IMR-90 (cell line): ENCODE results near the gene HLA-E. TPM values are rescaled to one million over a fixed set of nuclear protein-coding genes. Genes with fewer than 3 reads are reported as not detected.

Experiments used
- ATAC-seq: fragments of 200-7000 bp; cut with Tn5 transposase; 2 replicates; pipeline ENCODE4 v1.9.1; 2020; ENCODE audit warnings: low read depth, mild to moderate bottlenecking, moderate library complexity
- BruUV-seq: library from RNA; stranded (reverse); fragments of 400-500 nt; replicated peaks from 2 replicates; lab custom pipeline; 2021; lab: Mats Ljungman, UMichigan
- CTCF ChIA-PET: fragments of 300-600 bp; formaldehyde crosslinking; extraction: SDS; loops from one replicate; lab custom pipeline; 2021; ENCODE audit warnings: antibody characterized with exemption; lab: Yijun Ruan, JAX
- POLR2A ChIA-PET: fragments of 300-600 bp; sonication (Branson Sonifier 250); formaldehyde crosslinking; loops from one replicate; lab custom pipeline; 2022; ENCODE audit warnings: antibody characterized with exemption; ENCODE audit not compliant: unreplicated experiment; lab: Charles Lee
- DNase-seq: peaks from one replicate; pipeline ENCODE4 v3.0.0; 2013
- H2AFZ ChIP-seq: replicated peaks from 2 replicates; pipeline ENCODE3; 2013; ENCODE audit warnings: low read length, mild to moderate bottlenecking; ENCODE audit not compliant: poor library complexity
- H2AK5ac ChIP-seq: 2 replicates; pipeline ENCODE4 v1.6.1; 2013; ENCODE audit warnings: low read depth, low read length, inconsistent platforms
- H2AK9ac ChIP-seq: replicated peaks from 2 replicates; pipeline ENCODE3; 2013; ENCODE audit warnings: mild to moderate bottlenecking, low read depth, low read length, moderate library complexity; ENCODE audit not compliant: poor library complexity
- H2BK120ac ChIP-seq: 2 replicates; pipeline ENCODE4 v1.6.1; 2013; ENCODE audit warnings: low read depth, low read length, inconsistent platforms
- H2BK15ac ChIP-seq: 3 replicates; pipeline ENCODE4 v1.6.1; 2013; ENCODE audit warnings: low read depth, low read length, inconsistent platforms
- H2BK20ac ChIP-seq: 2 replicates; pipeline ENCODE4 v1.6.1; 2013; ENCODE audit warnings: low read depth, mild to moderate bottlenecking, inconsistent platforms, low read length, moderate library complexity
- H2BK5ac ChIP-seq: 2 replicates; pipeline ENCODE4 v1.6.1; 2013; ENCODE audit warnings: mild to moderate bottlenecking, low read depth, low read length, inconsistent platforms; ENCODE audit not compliant: poor library complexity, severe bottlenecking
- H3K14ac ChIP-seq: replicated peaks from 2 replicates; pipeline ENCODE4 v1.6.1; 2013; ENCODE audit warnings: low read depth, low read length, inconsistent platforms
- H3K18ac ChIP-seq: 2 replicates; pipeline ENCODE4 v1.6.1; 2013; ENCODE audit warnings: low read depth, low read length, control low read depth
- H3K23ac ChIP-seq: 2 replicates; pipeline ENCODE4 v1.6.1; 2013; ENCODE audit warnings: low read depth, low read length, inconsistent platforms
- H3K27ac ChIP-seq: 2 replicates; pipeline ENCODE4 v1.5.1; 2013; ENCODE audit warnings: mild to moderate bottlenecking, control low read depth, low read length; ENCODE audit not compliant: insufficient read depth
- H3K27me3 ChIP-seq: 2 replicates; pipeline ENCODE4 v1.6.1; 2013; ENCODE audit warnings: low read length; ENCODE audit not compliant: control insufficient read depth, insufficient read depth
- H3K36me3 ChIP-seq: 2 replicates; pipeline ENCODE4 v1.6.1; 2013; ENCODE audit warnings: low read length, mixed read lengths; ENCODE audit not compliant: control insufficient read depth, insufficient read depth
- H3K4ac ChIP-seq: 2 replicates; pipeline ENCODE4 v1.6.1; 2013; ENCODE audit warnings: low read depth, low read length, inconsistent platforms
- H3K4me1 ChIP-seq: 2 replicates; pipeline ENCODE4 v1.6.1; 2013; ENCODE audit warnings: low read length, mixed read lengths; ENCODE audit not compliant: control insufficient read depth, insufficient read depth
- H3K4me2 ChIP-seq: 2 replicates; pipeline ENCODE4 v1.6.1; 2013; ENCODE audit warnings: low read depth, mild to moderate bottlenecking, control low read depth, low read length, moderate library complexity
- H3K4me3 ChIP-seq: 2 replicates; pipeline ENCODE4 v1.5.1; 2013; ENCODE audit warnings: low read depth, mild to moderate bottlenecking, control low read depth, low read length, moderate library complexity; ENCODE audit not compliant: insufficient read depth
- H3K56ac ChIP-seq: 2 replicates; pipeline ENCODE4 v1.6.1; 2013; ENCODE audit warnings: low read length, inconsistent platforms; ENCODE audit not compliant: insufficient read depth; ENCODE audit errors: extremely low read depth
- H3K79me1 ChIP-seq, 2 experiments: 2 replicates each; pipeline ENCODE4 v1.6.1; 2013; ENCODE audit warnings: low read length in 2 of 2, inconsistent platforms in 1 of 2, low read depth in 1 of 2
- H3K9ac ChIP-seq: 2 replicates; pipeline ENCODE4 v1.6.1; 2013; ENCODE audit warnings: low read depth, low read length, control low read depth
- H3K9me1 ChIP-seq: 2 replicates; pipeline ENCODE4 v1.6.1; 2013; ENCODE audit warnings: low read length, inconsistent platforms; ENCODE audit not compliant: insufficient read depth
- H3K9me3 ChIP-seq: 2 replicates; pipeline ENCODE4 v1.6.1; 2013; ENCODE audit warnings: low read length; ENCODE audit not compliant: control insufficient read depth, insufficient read depth
- H4K20me1 ChIP-seq: 2 replicates; pipeline ENCODE4 v1.6.1; 2013; ENCODE audit warnings: low read length, inconsistent platforms; ENCODE audit not compliant: insufficient read depth
- H4K5ac ChIP-seq: 2 replicates; pipeline ENCODE4 v1.6.1; 2013; ENCODE audit warnings: mild to moderate bottlenecking, low read depth, low read length, control low read depth
- H4K8ac ChIP-seq, 2 experiments: 2 replicates each; pipeline ENCODE4 v1.6.1; 2013; ENCODE audit warnings: low read depth in 2 of 2, low read length in 2 of 2, control low read depth in 1 of 2, inconsistent platforms in 1 of 2
- H4K91ac ChIP-seq: 2 replicates; pipeline ENCODE4 v1.6.1; 2013; ENCODE audit warnings: low read depth, low read length, inconsistent platforms; ENCODE audit not compliant: insufficient read depth
- BHLHE40 ChIP-seq: fragments of 150-350 bp; IDR thresholded peaks from 2 replicates; pipeline ENCODE4 v1.6.1; 2016; ENCODE audit warnings: mild to moderate bottlenecking, low read depth, low read length
- CEBPB ChIP-seq: IDR thresholded peaks from 2 replicates; pipeline ENCODE4 v1.6.1; 2012; ENCODE audit warnings: low read depth, low read length, improper control_type of control experiment
- CHD1 ChIP-seq: IDR thresholded peaks from 2 replicates; pipeline ENCODE4 v1.6.1; 2012; ENCODE audit warnings: low read depth, low read length, improper control_type of control experiment
- ELK1 ChIP-seq: fragments of 150-350 bp; IDR thresholded peaks from 2 replicates; pipeline ENCODE4 v1.6.1; 2016; ENCODE audit warnings: low read depth, mild to moderate bottlenecking, low read length, moderate library complexity, borderline replicate concordance
- FOS ChIP-seq: fragments of 150-350 bp; IDR thresholded peaks from 2 replicates; pipeline ENCODE4 v1.6.1; 2016; ENCODE audit warnings: low read depth, low read length
- MAFK ChIP-seq: IDR thresholded peaks from 2 replicates; pipeline ENCODE4 v1.6.1; 2012; ENCODE audit warnings: low read depth, low read length, improper control_type of control experiment
- MAZ ChIP-seq: IDR thresholded peaks from 2 replicates; pipeline ENCODE4 v1.6.1; 2012; ENCODE audit warnings: low read depth, mild to moderate bottlenecking, low read length, improper control_type of control experiment, moderate library complexity, borderline replicate concordance
- NFE2L2 ChIP-seq: fragments of 150-350 bp; IDR thresholded peaks from 2 replicates; pipeline ENCODE4 v1.6.1; 2016; ENCODE audit warnings: low read depth, mild to moderate bottlenecking, low read length
- POLR2A ChIP-seq: IDR thresholded peaks from 2 replicates; pipeline ENCODE4 v1.6.1; 2012; ENCODE audit warnings: mild to moderate bottlenecking, low read depth, low read length
- RAD21 ChIP-seq: IDR thresholded peaks from 2 replicates; pipeline ENCODE4 v1.6.1; 2012; ENCODE audit warnings: low read length, improper control_type of control experiment
- RFX5 ChIP-seq: IDR thresholded peaks from 2 replicates; pipeline ENCODE4 v1.8.0; 2012; ENCODE audit warnings: low read depth, mild to moderate bottlenecking, low read length, moderate library complexity
- WGBS, 2 experiments: methylation state at CpG; one replicate each; pipeline versions ENCODE4 v1.1.5 to v1.1.7; 2013; ENCODE audit warnings: missing lambda C conversion rate in 2 of 2; ENCODE audit not compliant: insufficient read length in 1 of 2; ENCODE audit errors: extremely low coverage in 2 of 2; 5-methylcytosine and 5-hydroxymethylcytosine counted together
- dilution Hi-C: fragments of 300-500 bp; cut with HindIII; formaldehyde crosslinking; loops from one replicate; pipeline ENCODE4 v1.14.3; 2018; ENCODE audit warnings: low sequenced_read_pairs; ENCODE audit not compliant: unreplicated experiment
- in situ Hi-C: fragments of 300-500 bp; cut with MboI; formaldehyde crosslinking; loops from 3 replicates; pipeline ENCODE4 v1.14.3; 2019; ENCODE audit warnings: low sequenced_read_pairs, inconsistent platforms, mixed read lengths
- intact Hi-C: fragments of 100-400 bp; cut with micrococcal nuclease; formaldehyde crosslinking; loops from 2 replicates; pipeline ENCODE4 v1.10.0; 2022
- polyA plus RNA-seq, 3 experiments: library from polyadenylated mRNA; depleted of rRNA; stranded (reverse); fragments of >200 nt; gene quantifications; 2 replicates each; pipeline ENCODE4 v1.2.3, GENCODE V29; 2012; ENCODE audit warnings: low replicate concordance in 1 of 3
- total RNA-seq: library from RNA; depleted of rRNA; stranded (reverse); fragments of >200 nt; gene quantifications from 2 replicates; pipeline ENCODE4 v1.2.3, GENCODE V29; 2012

HLA-E gene
- total and polyA plus RNA-seq, 2 of the 4 experiments (the other 2 are of a cell fraction), result 83.6 to 84.8 TPM

DNA sequence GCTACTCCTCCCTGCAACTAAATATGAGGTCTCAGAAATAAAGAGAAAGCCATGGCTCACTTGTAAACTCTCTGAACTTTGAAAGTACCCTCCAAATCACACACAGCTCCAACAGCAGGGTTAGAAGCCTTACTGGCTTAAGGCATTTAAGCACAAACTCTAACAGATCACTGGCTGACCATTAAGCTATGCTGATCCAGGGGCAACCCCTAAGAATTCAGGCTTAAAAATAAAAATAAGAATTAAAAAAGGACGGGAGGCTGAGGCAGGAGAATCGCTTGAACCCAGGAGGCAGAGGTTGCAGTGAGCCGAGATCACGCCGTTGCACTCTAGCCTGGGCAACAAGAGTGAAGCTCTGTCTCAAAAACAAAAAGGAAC, 21.8 kb downstream of the HLA-E start (continued):
- no peak for TF ChIP-seq MAZ
- TF ChIP-seq POLR2A, result no peak
- TF ChIP-seq FOS, result no peak
- TF ChIP-seq RAD21, result no peak
- no peak for TF ChIP-seq NFE2L2
- no peak for TF ChIP-seq BHLHE40
- TF ChIP-seq CHD1, result no peak

DNA sequence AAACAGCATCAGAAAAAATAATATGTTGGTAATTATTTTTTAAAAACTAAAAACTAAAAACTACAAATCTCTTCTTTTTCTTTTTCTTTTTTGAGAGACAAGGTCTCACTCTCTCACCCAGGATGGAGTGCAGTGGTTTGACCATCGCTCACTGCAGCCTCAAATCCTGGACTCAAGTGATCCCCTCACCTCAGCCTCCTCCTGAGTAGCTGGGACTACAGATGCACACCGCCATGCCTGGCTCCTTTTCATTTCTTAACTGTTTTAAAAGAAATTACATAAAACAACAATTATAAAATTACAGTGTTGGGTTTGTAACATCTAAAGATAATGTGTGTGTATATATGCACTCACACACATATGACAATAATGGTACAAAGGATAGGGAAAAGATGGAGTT, 24.1 kb downstream of the HLA-E start:
- Histone ChIP-seq H3K9ac (no peak overlapping the region), H4K91ac (no peak overlapping the region), H4K8ac (no peak overlapping the region), H2BK20ac (no peak overlapping the region), H3K4me1 (no peaks in the 10 kb centered on the region; the same call in 1 of the 2 replicates), H3K4ac (no peak overlapping the region), H4K20me1 (no peaks in the 10 kb centered on the region), H3K14ac (no peak overlapping the region), H2AK9ac (no peak overlapping the region), H3K18ac (no peak overlapping the region), H3K23ac (no peak overlapping the region), H2BK15ac (no peak overlapping the region), H2AFZ (no peak overlapping the region), H2BK5ac (no peak overlapping the region), H4K5ac (no peak overlapping the region), H3K9me1 (no peaks in the 10 kb centered on the region), H3K27me3 (no peaks in the 10 kb centered on the region), H3K4me3 (no peak overlapping the region), H2BK120ac (no peak overlapping the region), H3K79me1 (no peaks in the 10 kb centered on the region), H3K4me2 (no peak overlapping the region), H3K9me3 (no peaks in the 10 kb centered on the region), H2AK5ac (no peak overlapping the region), H3K36me3 (no peaks in the 10 kb centered on the region), H3K56ac (no peak overlapping the region), H3K27ac (no peak overlapping the region)
- WGBS, 2 experiments, result no CpG with 5 or more reads among the region's 2 CpGs
- TF ChIP-seq ELK1 (no peak), NFE2L2 (no peak), MAFK (no peak), CHD1 (no peak), CEBPB (no peak), RFX5 (no peak), FOS (no peak), BHLHE40 (no peak), POLR2A (no peak)
- intact Hi-C loops (no loop called here), dilution Hi-C loops (no loop called here), in situ Hi-C loops (no loop called here)
- DNase-seq, result no peak
- no TSS peak for BruUV-seq
- CTCF ChIA-PET, result no interaction called here
- no peak for ATAC-seq
- POLR2A ChIA-PET, result no interaction called here
